ENCODE data around the gene ANKHD1.

Gene ANKHD1

GRCh38 chr5:140509898-140510297 lies 108.3 kb downstream of the ANKHD1 start:
- no peak for DNase-seq (ENCODE audit: low read depth, low spot score)
- peaks cover 96% of the 10 kb centered on the region for H3K36me3 ChIP-seq (ENCODE audit: insufficient read depth, low read length)
- TF ChIP-seq EZH2 (IDR thresholded peaks at IDR 0.05): no peak
- no peak for TF ChIP-seq FOXP2 (optimal IDR thresholded peaks at IDR 0.05; ENCODE audit: control extremely low read depth, extremely low read length, insufficient read depth)
- no peak for TF ChIP-seq POLR2AphosphoS5 (IDR thresholded peaks at IDR 0.05; ENCODE audit: borderline replicate concordance, low read depth, low read length)

DNA sequence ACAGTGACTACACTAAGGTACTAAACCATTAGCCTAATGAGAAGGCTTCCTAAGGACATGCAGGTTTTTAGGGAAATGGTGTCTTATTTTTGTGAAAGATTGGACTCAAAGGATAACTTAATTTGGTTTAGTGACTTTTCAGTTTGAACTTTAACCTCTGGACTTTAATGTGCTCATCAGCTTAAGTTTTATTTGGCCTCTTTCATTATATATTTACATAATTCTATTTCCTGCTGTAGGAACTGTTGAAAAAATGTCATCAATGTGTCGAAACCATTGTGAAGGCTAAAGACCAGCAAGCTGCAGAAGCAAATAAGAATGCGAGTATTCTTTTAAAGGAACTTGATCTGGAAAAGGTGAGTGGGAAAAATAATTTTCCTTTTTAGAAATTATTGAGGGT lies 111.5 kb downstream of the ANKHD1 start:
- H3K9me3 ChIP-seq (ENCODE audit: low read depth, low read length): no peaks in the 10 kb centered on the region
- no peak overlapping the region for H3K4me3 ChIP-seq
- H3K9ac ChIP-seq (ENCODE audit: insufficient read length): no peak overlapping the region
- DNase-seq (ENCODE audit: low read depth, low spot score): no peak
- H3K36me3 ChIP-seq (ENCODE audit: insufficient read depth, low read length): peaks cover 72% of the 10 kb centered on the region
- TF ChIP-seq EZH2 (IDR thresholded peaks at IDR 0.05) (no peak), POLR2AphosphoS5 (IDR thresholded peaks at IDR 0.05; ENCODE audit: borderline replicate concordance, low read depth, low read length) (no peak), FOXP2 (optimal IDR thresholded peaks at IDR 0.05; ENCODE audit: control extremely low read depth, extremely low read length, insufficient read depth) (no peak)
- no peak overlapping the region for H3K27ac ChIP-seq

More at GRCh38 chr5:140509898-140510297, 108.3 kb downstream of the ANKHD1 start:
- Histone ChIP-seq H3K9me3 (ENCODE audit: low read depth, low read length) (no peaks in the 10 kb centered on the region), H3K27ac (no peak overlapping the region), H3K9ac (ENCODE audit: insufficient read length) (no peak overlapping the region), H3K4me3 (no peak overlapping the region)

GRCh38 chr5:140524003-140524402 lies 122.4 kb downstream of the ANKHD1 start:
- H3K9me3 ChIP-seq (ENCODE audit: low read depth, low read length): no peaks in the 10 kb centered on the region
- no peak overlapping the region for H3K9ac ChIP-seq (ENCODE audit: insufficient read length)
- no peak overlapping the region for H3K4me3 ChIP-seq
- H3K36me3 ChIP-seq (ENCODE audit: insufficient read depth, low read length): peaks cover 46% of the 10 kb centered on the region
- TF ChIP-seq POLR2AphosphoS5 (IDR thresholded peaks at IDR 0.05; ENCODE audit: borderline replicate concordance, low read depth, low read length) (no peak), FOXP2 (optimal IDR thresholded peaks at IDR 0.05; ENCODE audit: control extremely low read depth, extremely low read length, insufficient read depth) (no peak)
- no peak for DNase-seq (ENCODE audit: low read depth, low spot score)
- no peak overlapping the region for H3K27ac ChIP-seq

GRCh38 chr5:140540227-140540626 lies 138.6 kb downstream of the ANKHD1 start:
- Histone ChIP-seq H3K27ac (no peak overlapping the region), H3K4me3 (no peak overlapping the region), H3K9me3 (ENCODE audit: low read depth, low read length) (no peaks in the 10 kb centered on the region), H3K36me3 (ENCODE audit: insufficient read depth, low read length) (peaks cover 72% of the 10 kb centered on the region), H3K9ac (ENCODE audit: insufficient read length) (no peak overlapping the region)
- DNase-seq (ENCODE audit: low read depth, low spot score): no peak
- TF ChIP-seq POLR2AphosphoS5 (IDR thresholded peaks at IDR 0.05; ENCODE audit: borderline replicate concordance, low read depth, low read length): no peak
- TF ChIP-seq FOXP2 (optimal IDR thresholded peaks at IDR 0.05; ENCODE audit: control extremely low read depth, extremely low read length, insufficient read depth): no peak
- TF ChIP-seq EZH2 (IDR thresholded peaks at IDR 0.05): no peak

- Histone ChIP-seq H3K36me3 (ENCODE audit: insufficient read depth, low read length) (peaks cover 52% of the 10 kb centered on the region), H3K27ac (no peak overlapping the region), H3K4me3 (no peak overlapping the region), H3K9me3 (ENCODE audit: low read depth, low read length) (no peaks in the 10 kb centered on the region), H3K9ac (ENCODE audit: insufficient read length) (no peak overlapping the region)
- DNase-seq (ENCODE audit: low read depth, low spot score): no peak
- TF ChIP-seq POLR2AphosphoS5 (IDR thresholded peaks at IDR 0.05; ENCODE audit: borderline replicate concordance, low read depth, low read length) (no peak), FOXP2 (optimal IDR thresholded peaks at IDR 0.05; ENCODE audit: control extremely low read depth, extremely low read length, insufficient read depth) (no peak), EZH2 (IDR thresholded peaks at IDR 0.05) (no peak)
Observed at GRCh38 chr5:140542972-140543371, 141.3 kb downstream of the ANKHD1 start.

- Histone ChIP-seq H3K9me3 (ENCODE audit: low read depth, low read length) (no peaks in the 10 kb centered on the region), H3K36me3 (ENCODE audit: insufficient read depth, low read length) (peaks cover 48% of the 10 kb centered on the region)
- TF ChIP-seq POLR2AphosphoS5 (IDR thresholded peaks at IDR 0.05; ENCODE audit: borderline replicate concordance, low read depth, low read length): no peak
- no peak for TF ChIP-seq EZH2 (IDR thresholded peaks at IDR 0.05)
- no peak for TF ChIP-seq FOXP2 (optimal IDR thresholded peaks at IDR 0.05; ENCODE audit: control extremely low read depth, extremely low read length, insufficient read depth)
Observed at GRCh38 chr5:140544986-140545385, 143.4 kb downstream of the ANKHD1 start.

GRCh38 chr5:140545606-140546005 lies 144.0 kb downstream of the ANKHD1 start:
- H3K36me3 ChIP-seq (ENCODE audit: insufficient read depth, low read length): peaks cover 48% of the 10 kb centered on the region
- no peaks in the 10 kb centered on the region for H3K9me3 ChIP-seq (ENCODE audit: low read depth, low read length)
- TF ChIP-seq FOXP2 (optimal IDR thresholded peaks at IDR 0.05; ENCODE audit: control extremely low read depth, extremely low read length, insufficient read depth): no peak
- TF ChIP-seq EZH2 (IDR thresholded peaks at IDR 0.05): no peak
- TF ChIP-seq POLR2AphosphoS5 (IDR thresholded peaks at IDR 0.05; ENCODE audit: borderline replicate concordance, low read depth, low read length): no peak
- H3K27ac ChIP-seq: no peak overlapping the region
- H3K9ac ChIP-seq (ENCODE audit: insufficient read length): no peak overlapping the region
- H3K4me3 ChIP-seq: no peak overlapping the region
- DNase-seq (ENCODE audit: low read depth, low spot score): no peak

More at GRCh38 chr5:140544986-140545385, 143.4 kb downstream of the ANKHD1 start:
- no peak overlapping the region for H3K27ac ChIP-seq
- no peak for DNase-seq (ENCODE audit: low read depth, low spot score)
- no peak overlapping the region for H3K4me3 ChIP-seq
- H3K9ac ChIP-seq (ENCODE audit: insufficient read length): no peak overlapping the region

DNA sequence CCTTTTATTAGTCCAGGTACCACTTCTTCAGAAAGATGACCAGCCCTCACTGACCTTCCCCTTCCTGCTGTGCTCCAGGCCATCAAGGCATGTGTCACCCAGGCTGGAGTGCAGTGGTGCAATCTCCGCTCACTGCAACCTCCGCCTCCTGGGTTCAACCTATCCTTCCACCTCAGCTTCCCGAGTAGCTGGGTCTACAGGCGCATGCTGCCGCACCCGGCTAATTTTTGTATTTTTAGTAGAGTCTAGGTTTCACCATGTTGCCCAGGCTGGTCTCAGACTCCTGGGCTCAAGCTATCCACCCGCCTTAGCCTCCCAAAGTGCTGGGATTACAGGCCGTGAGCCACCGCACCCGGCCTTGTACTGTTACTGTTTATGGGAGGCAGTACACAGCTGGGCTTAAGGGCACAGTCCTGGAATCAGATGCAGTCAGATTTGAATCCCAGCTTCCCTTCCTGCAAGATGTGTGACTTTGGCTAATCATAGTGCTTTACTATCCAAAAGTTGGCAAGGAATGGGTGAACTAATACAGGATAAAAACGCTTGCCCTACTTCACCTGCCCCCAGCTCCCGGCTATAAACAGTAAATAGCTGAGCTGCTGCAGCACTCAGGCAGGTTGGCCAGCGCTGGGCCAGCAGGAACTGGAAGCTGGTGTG lies 145.3 kb downstream of the ANKHD1 start:
- Histone ChIP-seq H3K4me3 (no peak overlapping the region), H3K36me3 (ENCODE audit: insufficient read depth, low read length) (peaks cover 48% of the 10 kb centered on the region), H3K27ac (no peak overlapping the region), H3K9ac (ENCODE audit: insufficient read length) (no peak overlapping the region), H3K9me3 (ENCODE audit: low read depth, low read length) (no peaks in the 10 kb centered on the region)
- no peak for TF ChIP-seq POLR2AphosphoS5 (IDR thresholded peaks at IDR 0.05; ENCODE audit: borderline replicate concordance, low read depth, low read length)
- TF ChIP-seq EZH2 (IDR thresholded peaks at IDR 0.05): no peak
- TF ChIP-seq FOXP2 (optimal IDR thresholded peaks at IDR 0.05; ENCODE audit: control extremely low read depth, extremely low read length, insufficient read depth): no peak
- DNase-seq (ENCODE audit: low read depth, low spot score): no peak

All from SK-N-MC (cell line).